Measurements from ENCODE around the gene ANKS4B.

ANKS4B gene

DNA sequence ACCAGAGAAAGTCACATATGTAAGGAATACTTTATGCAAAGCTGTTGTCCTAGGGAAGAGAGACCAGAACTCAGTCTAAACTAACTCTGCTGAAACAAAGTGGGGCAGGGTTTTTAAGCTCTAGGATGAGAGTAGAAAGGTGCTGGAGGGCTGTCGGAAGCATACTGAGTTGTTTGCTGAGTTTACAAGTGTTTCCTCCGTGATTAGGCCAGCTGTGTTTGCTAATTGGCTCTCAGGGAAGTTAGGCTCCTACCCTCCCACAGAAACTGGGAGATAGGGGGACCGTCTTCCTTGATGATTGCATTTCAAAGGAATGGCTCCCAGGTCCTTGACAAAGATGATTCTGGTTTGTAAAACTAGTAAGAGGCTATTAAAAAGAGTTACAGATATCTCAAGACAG lies 69.0 kb downstream of the ANKS4B start:
- Histone ChIP-seq H4K8ac (ENCODE audit: low read depth, low read length) (no peak overlapping the region), H2BK5ac (ENCODE audit: low read length) (no peak overlapping the region), H3K14ac (ENCODE audit: low read length) (no peak overlapping the region), H3K4me2 (ENCODE audit: insufficient read depth, low read length, poor library complexity, severe bottlenecking) (no peak overlapping the region), H3K4me1 (ENCODE audit: control insufficient read depth in 2 of 2, insufficient read depth in 1 of 2, low read depth in 1 of 2, low read length in 2 of 2) (peaks cover 2 to 3% of the 10 kb centered on the region in 2 donors), H2AFZ (ENCODE audit: low read length) (no peak overlapping the region), H3K18ac (ENCODE audit: low read length) (no peak overlapping the region), H2BK120ac (ENCODE audit: low read depth, low read length) (no peak overlapping the region), H3K23ac (ENCODE audit: low read depth, low read length, poor library complexity) (no peak overlapping the region), H3K9ac (ENCODE audit: low read depth, low read length, poor library complexity) (no peak overlapping the region), H3K27me3 (ENCODE audit: control insufficient read depth in 3 of 3, insufficient read depth in 3 of 3, low read depth in 1 of 3, low read length in 3 of 3) (peaks cover 4 to 38% (median 18%) of the 10 kb centered on the region in 3 experiments), H3K4ac (ENCODE audit: low read length) (no peak overlapping the region), H4K91ac (ENCODE audit: low read depth, low read length, poor library complexity) (no peak overlapping the region), H3K9me3 (replicated peaks in 1 of 2; ENCODE audit: control insufficient read depth in 2 of 2, insufficient read depth in 1 of 2, low read depth in 1 of 2, low read length in 2 of 2) (peaks cover 0 to 2% of the 10 kb centered on the region in 2 donors), H3K79me1 (ENCODE audit: low read depth, low read length) (no peaks in the 10 kb centered on the region), H3K27ac (replicated peaks; ENCODE audit: low read length) (no peak overlapping the region), H2AK5ac (ENCODE audit: low read depth, low read length) (no peak overlapping the region), H2BK12ac (ENCODE audit: low read length) (no peak overlapping the region), H3K36me3 (replicated peaks in 1 of 2; ENCODE audit: control insufficient read depth in 2 of 2, insufficient read depth in 2 of 2, low read length in 2 of 2) (no peaks in the 10 kb centered on the region), H3K4me3 (ENCODE audit: low read length in 2 of 2) (no peak overlapping the region), H2BK15ac (ENCODE audit: low read length) (no peak overlapping the region)
- no peak for DNase-seq (ENCODE audit: low spot score)
- WGBS, 2 donors (ENCODE audit: extremely low coverage in 2 of 2, insufficient read length in 2 of 2, insufficient replicate concordance in 1 of 2), result no CpG with 5 or more reads among the region's 3 CpGs

- Histone ChIP-seq H2BK120ac (ENCODE audit: low read depth, low read length) (no peak overlapping the region), H3K4me1 (ENCODE audit: control insufficient read depth in 2 of 2, insufficient read depth in 1 of 2, low read depth in 1 of 2, low read length in 2 of 2) (peaks cover 2 to 3% of the 10 kb centered on the region in 2 donors), H3K4me2 (ENCODE audit: insufficient read depth, low read length, poor library complexity, severe bottlenecking) (no peak overlapping the region), H3K9me3 (replicated peaks in 1 of 2; ENCODE audit: control insufficient read depth in 2 of 2, insufficient read depth in 1 of 2, low read depth in 1 of 2, low read length in 2 of 2) (peaks cover 0 to 2% of the 10 kb centered on the region in 2 donors), H3K18ac (ENCODE audit: low read length) (no peak overlapping the region), H3K14ac (ENCODE audit: low read length) (no peak overlapping the region), H2AFZ (ENCODE audit: low read length) (no peak overlapping the region), H3K4ac (ENCODE audit: low read length) (no peak overlapping the region), H2AK5ac (ENCODE audit: low read depth, low read length) (no peak overlapping the region), H3K4me3 (ENCODE audit: low read length in 2 of 2) (no peak overlapping the region), H3K36me3 (replicated peaks in 1 of 2; ENCODE audit: control insufficient read depth in 2 of 2, insufficient read depth in 2 of 2, low read length in 2 of 2) (no peaks in the 10 kb centered on the region), H2BK15ac (ENCODE audit: low read length) (no peak overlapping the region), H2BK12ac (ENCODE audit: low read length) (no peak overlapping the region), H3K27me3 (ENCODE audit: control insufficient read depth in 3 of 3, insufficient read depth in 3 of 3, low read depth in 1 of 3, low read length in 3 of 3) (peaks cover 4 to 38% (median 18%) of the 10 kb centered on the region in 3 experiments), H3K27ac (replicated peaks; ENCODE audit: low read length) (no peak overlapping the region), H4K91ac (ENCODE audit: low read depth, low read length, poor library complexity) (no peak overlapping the region), H3K9ac (ENCODE audit: low read depth, low read length, poor library complexity) (no peak overlapping the region), H3K23ac (ENCODE audit: low read depth, low read length, poor library complexity) (no peak overlapping the region), H4K8ac (ENCODE audit: low read depth, low read length) (no peak overlapping the region), H3K79me1 (ENCODE audit: low read depth, low read length) (no peaks in the 10 kb centered on the region), H2BK5ac (ENCODE audit: low read length) (no peak overlapping the region)
- DNase-seq (ENCODE audit: low spot score), result no peak
- WGBS, 2 donors (ENCODE audit: extremely low coverage in 2 of 2, insufficient read length in 2 of 2, insufficient replicate concordance in 1 of 2), result no CpG with 5 or more reads among the region's 4 CpGs
Measured at GRCh38 chr16:21302898-21303528, 69.5 kb downstream of the ANKS4B start.
